H54 (cell line): ENCODE data around the gene PCSK1.

Experiments used
- DNase-seq: peaks from one replicate; pipeline ENCODE4 v3.0.0; 2011; ENCODE audit warnings: low spot score, mixed read lengths; ENCODE audit not compliant: insufficient read length
- FAIRE-seq: peaks from 3 replicates; lab custom pipeline; 2011; peaks lifted over from hg19 to GRCh38; lab: Jason Lieb, UNC
- POLR2A ChIP-seq: IDR thresholded peaks from 2 replicates; pipeline ENCODE4 v1.6.1; 2011; ENCODE audit warnings: low read depth, mild to moderate bottlenecking, low read length

PCSK1 gene

DNA sequence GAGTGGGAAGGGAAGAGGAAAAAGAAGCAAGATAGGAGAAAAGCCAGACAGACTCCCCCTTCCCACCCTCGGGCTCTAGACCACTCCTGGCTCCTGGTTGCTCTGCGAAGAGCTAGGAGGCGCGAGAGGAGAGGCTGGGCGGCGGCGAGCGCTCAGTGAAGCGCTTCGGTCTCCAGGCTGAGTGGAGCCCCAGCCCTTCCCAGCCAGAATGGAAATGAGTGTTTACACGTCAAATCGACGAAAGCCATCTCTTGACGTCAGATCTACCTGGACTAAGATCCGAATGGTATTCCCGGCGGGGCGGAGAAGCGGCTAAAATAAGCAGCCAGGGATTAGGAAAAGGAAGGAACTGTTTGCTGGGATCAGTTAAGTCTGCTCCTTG lies at the start of gene PCSK1:
Gene PCSK1, minus strand, starts transcription at position 183 of the 382 bp plus-strand sequence. CDS start 206 bp downstream, outside the sequence.
- FAIRE-seq (no peak), DNase-seq (peak; percentile 9)
- TF ChIP-seq POLR2A = no peak

GRCh38 chr5:96481867-96482266 lies 48.8 kb upstream of the PCSK1 start:
- no peak for DNase-seq
- no peak for FAIRE-seq
- TF ChIP-seq POLR2A = no peak

- DNase-seq (no peak), FAIRE-seq (no peak)
- TF ChIP-seq POLR2A = no peak
Observed at GRCh38 chr5:96481009-96481786, 48.1 kb upstream of the PCSK1 start.

GRCh38 chr5:96478983-96479382 lies 45.9 kb upstream of the PCSK1 start:
- no peak for FAIRE-seq
- no peak for TF ChIP-seq POLR2A

GRCh38 chr5:96476654-96477053 lies 43.6 kb upstream of the PCSK1 start:
- TF ChIP-seq POLR2A = no peak
- FAIRE-seq = peak; percentile 65
- DNase-seq = no peak

More at GRCh38 chr5:96478983-96479382, 45.9 kb upstream of the PCSK1 start:
- DNase-seq = no peak

GRCh38 chr5:96474073-96474472 lies 41.0 kb upstream of the PCSK1 start:
- TF ChIP-seq POLR2A = no peak

GRCh38 chr5:96473155-96473554 lies 40.1 kb upstream of the PCSK1 start:
- TF ChIP-seq POLR2A = no peak
- FAIRE-seq = no peak
- no peak for DNase-seq

More at GRCh38 chr5:96474073-96474472, 41.0 kb upstream of the PCSK1 start:
- DNase-seq (no peak), FAIRE-seq (no peak)

DNA sequence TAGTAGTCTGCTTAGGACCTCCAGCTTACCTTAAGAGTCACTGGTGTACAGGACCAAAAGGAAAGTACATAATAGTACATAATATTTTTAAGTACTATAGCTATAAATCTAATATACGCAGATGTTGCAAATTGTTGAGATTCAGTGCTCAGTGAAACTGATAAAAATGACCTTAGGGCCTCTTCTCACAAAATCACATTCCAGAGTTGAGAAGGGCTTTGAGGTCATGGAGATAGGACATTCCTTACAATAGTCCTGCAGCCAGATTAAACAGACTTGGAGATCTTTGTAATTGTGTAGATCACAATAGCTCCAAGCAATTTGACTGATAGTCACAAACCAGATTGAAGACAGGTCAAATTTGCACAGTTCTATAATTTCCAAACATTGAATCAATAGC lies 37.7 kb upstream of the PCSK1 start:
- TF ChIP-seq POLR2A = no peak
- FAIRE-seq (no peak), DNase-seq (no peak)

DNA sequence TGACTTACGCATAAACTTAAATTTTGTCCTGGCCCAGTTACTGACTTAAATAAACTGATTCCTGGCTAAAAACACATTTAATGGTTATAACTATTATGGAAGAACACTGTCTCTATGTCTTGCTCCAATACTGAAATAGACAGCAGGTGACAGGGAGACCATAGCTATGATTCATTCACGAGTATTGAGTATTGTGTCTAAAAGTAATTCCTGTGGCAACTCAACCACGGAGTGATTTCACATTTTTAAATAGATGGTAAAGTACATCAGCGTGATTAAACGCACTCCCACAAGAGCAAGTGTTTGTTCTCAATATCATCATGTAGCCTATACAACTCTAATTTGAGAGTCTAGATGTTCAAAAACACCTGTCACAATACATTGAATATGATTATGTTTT lies 35.9 kb upstream of the PCSK1 start:
- TF ChIP-seq POLR2A = no peak
- DNase-seq (no peak), FAIRE-seq (no peak)

DNA sequence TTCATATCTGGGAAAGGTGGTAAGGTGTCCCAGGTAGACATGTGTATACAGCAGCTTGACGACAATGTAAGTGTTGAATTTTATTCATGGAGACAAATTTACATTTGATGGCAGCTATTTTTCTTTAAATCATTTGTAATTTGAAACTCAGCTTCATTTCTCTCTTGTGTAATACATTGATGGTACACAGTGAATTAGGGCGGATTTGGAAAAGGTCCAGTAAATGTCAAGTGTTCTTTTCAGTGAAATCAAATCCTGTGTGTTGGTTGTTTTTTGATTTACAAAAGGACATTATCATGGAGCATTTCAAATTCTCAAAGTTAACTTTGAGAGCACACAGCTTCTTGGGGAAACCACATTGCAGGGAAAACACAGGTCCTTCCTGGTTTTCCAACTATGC lies 30.0 kb upstream of the PCSK1 start:
- FAIRE-seq (no peak), DNase-seq (no peak)
- TF ChIP-seq POLR2A = no peak

DNA sequence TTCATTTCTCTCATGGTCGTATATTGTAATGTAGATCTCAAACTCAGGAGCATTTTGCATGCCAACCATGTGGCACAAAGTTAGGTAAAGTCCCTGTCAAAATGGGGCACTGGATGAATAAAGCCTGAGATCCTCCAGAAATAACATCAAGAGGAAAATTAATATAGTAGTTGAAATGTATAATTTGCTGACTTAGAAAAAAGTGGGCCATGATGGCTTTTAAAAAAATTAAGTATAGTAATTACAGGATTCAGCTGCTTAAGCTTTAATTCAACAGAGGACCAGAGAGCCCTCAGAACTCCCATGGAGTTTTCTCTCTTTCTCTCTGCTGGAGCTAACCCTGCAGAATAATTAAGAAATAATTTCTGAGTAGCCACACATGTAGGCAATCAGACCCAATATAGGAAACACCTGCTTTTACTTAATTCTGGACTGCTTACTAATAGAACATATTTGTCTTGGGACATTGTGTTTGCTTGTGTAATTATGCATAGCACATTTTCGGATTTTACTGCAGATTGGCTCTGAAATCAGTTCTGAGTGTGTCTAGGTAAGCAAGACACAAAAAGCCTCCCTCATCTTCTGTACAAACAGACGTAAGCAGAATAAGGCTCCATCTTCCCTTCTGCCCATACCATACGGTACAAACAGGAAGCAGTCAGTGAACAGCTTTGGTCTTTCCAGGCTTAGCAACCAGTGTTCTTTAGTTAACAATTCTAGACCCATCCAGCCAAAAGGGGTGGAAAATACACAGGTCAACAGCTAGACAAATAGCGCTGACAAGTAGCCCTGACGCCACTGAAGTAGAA lies 26.5 kb upstream of the PCSK1 start:
- no peak for TF ChIP-seq POLR2A
- DNase-seq = no peak
- no peak for FAIRE-seq

DNA sequence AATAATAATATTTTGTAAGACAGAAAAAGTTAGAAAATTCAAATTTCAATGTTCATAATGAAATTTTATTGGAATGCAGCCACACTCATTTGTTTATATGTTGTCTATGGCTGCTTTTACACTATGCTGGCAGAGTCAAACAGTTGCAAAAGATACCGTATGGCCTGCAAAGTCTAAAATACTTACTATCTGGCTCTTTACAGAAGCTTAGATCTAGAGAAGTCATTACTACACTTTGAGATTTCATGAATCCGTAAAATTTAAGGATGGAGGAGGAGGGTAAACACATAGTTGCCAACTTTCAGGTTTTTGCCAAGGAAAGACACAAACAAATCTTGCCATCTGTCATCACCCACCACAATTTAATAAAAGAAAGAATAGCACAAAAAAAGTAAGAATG lies 25.1 kb upstream of the PCSK1 start:
- TF ChIP-seq POLR2A = no peak
- FAIRE-seq (no peak), DNase-seq (no peak)

DNA sequence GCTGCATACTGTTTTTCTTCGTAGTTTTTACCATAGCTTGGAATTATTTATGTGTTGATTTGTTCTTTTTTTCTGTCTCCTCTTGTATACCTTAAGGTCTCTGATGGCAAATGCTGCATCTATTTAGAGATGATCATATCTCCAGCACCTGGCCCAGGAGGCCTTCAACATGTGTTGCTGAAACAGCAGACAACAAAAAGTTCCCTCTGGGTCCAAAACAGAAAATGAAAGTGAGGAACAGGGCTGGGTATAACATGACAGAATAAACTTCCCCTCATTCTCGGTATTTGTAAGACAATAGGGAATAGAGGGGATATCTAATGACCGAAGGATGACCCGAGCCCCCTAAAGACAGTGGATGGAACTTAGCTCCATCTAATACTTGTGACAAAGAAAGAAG lies 22.7 kb upstream of the PCSK1 start:
- no peak for TF ChIP-seq POLR2A
- DNase-seq (no peak), FAIRE-seq (no peak)

DNA sequence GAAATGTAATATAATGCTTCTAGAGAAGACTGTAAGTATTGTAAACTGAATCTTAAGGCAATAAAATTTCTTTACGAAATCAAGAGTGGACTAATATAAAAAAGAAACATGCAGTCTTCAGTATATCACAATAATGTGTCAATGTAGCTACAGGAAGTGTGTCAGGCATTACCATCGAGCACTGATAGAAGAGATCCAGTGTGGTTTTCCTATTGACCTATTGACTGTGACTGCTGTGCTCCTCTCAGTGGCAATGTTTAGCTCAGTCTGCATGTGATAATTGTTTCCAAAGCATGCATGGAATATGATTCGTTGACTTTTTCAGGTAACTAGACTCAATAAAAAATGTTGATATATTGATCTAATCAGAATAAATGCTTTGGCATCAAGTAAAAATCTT lies 20.3 kb upstream of the PCSK1 start:
- no peak for TF ChIP-seq POLR2A
- no peak for FAIRE-seq
- no peak for DNase-seq
